Thyroid gland (tissue), 4 donors: Measurements from ENCODE around the gene VIT.

Experiments used
- POLR2A ChIP-seq, 2 donors: fragments of 450-650 bp; IDR thresholded peaks; one replicate each; pipeline ENCODE4 v1.6.1; 2017; ENCODE audit warnings: antibody characterized with exemption in 2 of 2, mild to moderate bottlenecking in 2 of 2, moderate library complexity in 1 of 2
- TF ChIP-seq, protein P1 (sequence below), 6 experiments: fragments of 200-600 bp in 3 of 6; fragments of 450-650 bp in 3 of 6; sonication (generic) in 3 of 6; IDR thresholded peaks; one replicate each; pipeline ENCODE4 v1.5.1; 2016 to 2019; ENCODE audit warnings: antibody characterized with exemption in 6 of 6, mild to moderate bottlenecking in 2 of 6, inconsistent platforms in 1 of 6, moderate library complexity in 1 of 6

GRCh38 chr2:36734304-36734703 lies 37.8 kb downstream of the VIT start:
- TF ChIP-seq, protein P1, sequence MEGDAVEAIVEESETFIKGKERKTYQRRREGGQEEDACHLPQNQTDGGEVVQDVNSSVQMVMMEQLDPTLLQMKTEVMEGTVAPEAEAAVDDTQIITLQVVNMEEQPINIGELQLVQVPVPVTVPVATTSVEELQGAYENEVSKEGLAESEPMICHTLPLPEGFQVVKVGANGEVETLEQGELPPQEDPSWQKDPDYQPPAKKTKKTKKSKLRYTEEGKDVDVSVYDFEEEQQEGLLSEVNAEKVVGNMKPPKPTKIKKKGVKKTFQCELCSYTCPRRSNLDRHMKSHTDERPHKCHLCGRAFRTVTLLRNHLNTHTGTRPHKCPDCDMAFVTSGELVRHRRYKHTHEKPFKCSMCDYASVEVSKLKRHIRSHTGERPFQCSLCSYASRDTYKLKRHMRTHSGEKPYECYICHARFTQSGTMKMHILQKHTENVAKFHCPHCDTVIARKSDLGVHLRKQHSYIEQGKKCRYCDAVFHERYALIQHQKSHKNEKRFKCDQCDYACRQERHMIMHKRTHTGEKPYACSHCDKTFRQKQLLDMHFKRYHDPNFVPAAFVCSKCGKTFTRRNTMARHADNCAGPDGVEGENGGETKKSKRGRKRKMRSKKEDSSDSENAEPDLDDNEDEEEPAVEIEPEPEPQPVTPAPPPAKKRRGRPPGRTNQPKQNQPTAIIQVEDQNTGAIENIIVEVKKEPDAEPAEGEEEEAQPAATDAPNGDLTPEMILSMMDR (IDR thresholded peaks at IDR 0.05): no peak
- no peak for TF ChIP-seq POLR2A (IDR thresholded peaks at IDR 0.05)
